ENCODE data around the gene ORC3.

GRCh38 chr6:87654122-87654521 is 64.2 kb downstream of the ORC3 start:
- TF ChIP-seq POLR2A (IDR thresholded peaks at IDR 0.05) (no peak), CTCF (IDR thresholded peaks at IDR 0.05) (no peak)

Data from adrenal gland (tissue), 5 donors.